CD4-positive, CD25-positive, alpha-beta regulatory T cell (primary cell): ENCODE measurements around the gene ARID1B. TPM values are rescaled to one million over a fixed set of nuclear protein-coding genes. Genes with fewer than 3 reads are reported as not detected.

Source experiments
- ATAC-seq, 2 donors: fragments of 150-1000 bp; cut with Tn5 transposase; one replicate each; pipeline ENCODE4 v1.10.0; 2021; ENCODE audit warnings: low read depth in 2 of 2, moderate number of reproducible peaks in 2 of 2, moderate library complexity in 1 of 2
- DNase-seq, 3 donors: peaks; one replicate each; pipeline versions ENCODE4 v3.0.0 to v3.0.0-alpha.2; 2012 to 2022; ENCODE audit warnings: mixed read lengths in 1 of 3
- H3K27ac ChIP-seq: one replicate; pipeline ENCODE4 v1.7.0; 2013; ENCODE audit warnings: mild to moderate bottlenecking, low read length; ENCODE audit not compliant: insufficient read depth, poor library complexity, severe bottlenecking
- H3K27me3 ChIP-seq: one replicate; pipeline ENCODE4 v1.7.0; 2013; ENCODE audit warnings: low read length; ENCODE audit not compliant: control insufficient read depth, insufficient read depth
- H3K36me3 ChIP-seq: one replicate; pipeline ENCODE4 v1.7.0; 2013; ENCODE audit warnings: mild to moderate bottlenecking, low read length, moderate library complexity; ENCODE audit not compliant: control insufficient read depth, insufficient read depth
- H3K4me1 ChIP-seq: 2 replicates; pipeline ENCODE4 v1.7.0; 2013; ENCODE audit warnings: mild to moderate bottlenecking, low read length; ENCODE audit not compliant: insufficient read depth, control insufficient read depth, poor library complexity, severe bottlenecking
- H3K4me3 ChIP-seq: one replicate; pipeline ENCODE4 v1.7.0; 2013; ENCODE audit warnings: low read depth, mild to moderate bottlenecking, low read length, moderate library complexity
- H3K9me3 ChIP-seq, 2 experiments: 1 replicate in 1 of 2; 2 replicates in 1 of 2; pipeline ENCODE4 v1.7.0; 2013; ENCODE audit warnings: low read length in 2 of 2, mild to moderate bottlenecking in 1 of 2, moderate library complexity in 1 of 2; ENCODE audit not compliant: control insufficient read depth in 2 of 2
- H3K27ac Mint-ChIP-seq, 3 donors: one replicate each; pipeline ENCODE4 v1.8.0; 2020 to 2022; ENCODE audit warnings: mild to moderate bottlenecking in 3 of 3, mixed read lengths in 3 of 3, moderate library complexity in 2 of 3
- H3K27me3 Mint-ChIP-seq: one replicate; pipeline ENCODE4 v1.8.0; 2022; ENCODE audit warnings: mild to moderate bottlenecking, mixed read lengths
- H3K36me3 Mint-ChIP-seq: one replicate; pipeline ENCODE4 v1.8.0; 2020; ENCODE audit warnings: mixed read lengths
- H3K4me1 Mint-ChIP-seq, 4 donors: one replicate each; pipeline ENCODE4 v1.8.0; 2020 to 2022; ENCODE audit warnings: mixed read lengths in 4 of 4, mild to moderate bottlenecking in 1 of 4
- H3K4me3 Mint-ChIP-seq, 4 donors: one replicate each; pipeline ENCODE4 v1.8.0; 2020 to 2022; ENCODE audit warnings: mild to moderate bottlenecking in 4 of 4, mixed read lengths in 4 of 4, moderate library complexity in 3 of 4
- H3K9me3 Mint-ChIP-seq, 7 donors: one replicate each; pipeline ENCODE4 v1.8.0; 2020 to 2022; ENCODE audit warnings: mixed read lengths in 7 of 7, mild to moderate bottlenecking in 3 of 7, moderate library complexity in 2 of 7
- polyA plus RNA-seq, 4 donors: library from polyadenylated mRNA; unstranded; fragments of 300-500 nt; fragmentation: Illumina TruSeq; gene quantifications; one replicate each; pipeline ENCODE4 v1.2.3, GENCODE V29; 2021
- total RNA-seq: library from RNA; stranded (reverse); gene quantifications from one replicate; pipeline ENCODE4 v1.2.3, GENCODE V29; 2022

Gene ARID1B
- total and polyA plus RNA-seq, 5 donors from 2014 or later: 9.8 to 186 (median 12.4) TPM

DNA sequence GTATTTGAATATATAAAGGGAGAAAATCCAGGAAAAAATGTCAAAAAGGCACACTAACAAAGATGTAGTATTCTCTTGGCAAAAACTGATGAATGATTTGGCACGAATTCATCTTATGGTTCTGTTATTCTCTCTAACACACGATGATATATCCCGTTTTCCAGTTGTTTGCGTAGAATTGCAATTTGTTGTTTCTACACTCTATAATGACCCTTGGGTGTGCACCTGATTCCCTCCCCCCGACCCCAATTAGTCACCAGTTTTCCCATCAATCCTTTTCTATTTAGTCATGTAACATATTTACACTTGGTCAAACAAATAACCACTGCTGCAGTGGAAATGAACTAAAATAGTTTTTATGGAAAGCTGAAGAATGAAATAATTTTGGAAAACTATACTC, 1.5 kb upstream of the ARID1B start:
- H3K27ac ChIP-seq: peak overlapping the region; percentile 84
- no peaks in the 10 kb centered on the region for H3K27me3 ChIP-seq
- H3K27ac Mint-ChIP-seq: no peak overlapping the region
- ATAC-seq: no peak
- H3K36me3 ChIP-seq: no peaks in the 10 kb centered on the region
- H3K27me3 Mint-ChIP-seq: peaks cover 7% of the 10 kb centered on the region
- peak overlapping the region in 2 of 4 donors; percentile 67 to 94 for H3K4me3 Mint-ChIP-seq
- DNase-seq: no peak
- H3K9me3 ChIP-seq: no peaks in the 10 kb centered on the region
- no peaks in the 10 kb centered on the region for H3K36me3 Mint-ChIP-seq
- H3K4me3 ChIP-seq: no peak overlapping the region
- peaks cover 15% of the 10 kb centered on the region for H3K4me1 ChIP-seq
- peaks cover 0 to 22% (median 12%) of the 10 kb centered on the region in 4 donors for H3K4me1 Mint-ChIP-seq
- no peaks in the 10 kb centered on the region for H3K9me3 Mint-ChIP-seq

DNA sequence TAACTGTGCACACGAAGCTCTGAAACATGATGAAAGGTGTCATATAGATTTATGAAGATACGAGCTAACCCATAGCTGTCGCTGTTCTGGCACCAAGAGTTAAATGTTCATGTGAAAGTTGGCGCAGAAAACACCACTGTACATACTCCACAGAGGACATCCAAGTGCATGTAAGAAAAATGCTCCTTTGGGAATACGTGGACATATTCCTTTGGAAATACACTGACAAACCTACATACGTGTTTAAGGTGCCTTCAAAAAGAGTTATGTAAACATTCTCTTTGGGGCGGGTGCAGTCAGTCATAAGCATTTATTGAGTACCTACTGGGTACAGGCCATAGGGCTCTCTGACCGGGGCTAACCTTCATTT, 723 bp upstream of the ARID1B start:
- H3K27ac ChIP-seq: peak overlapping the region; percentile 84
- peaks cover 18% of the 10 kb centered on the region for H3K4me1 ChIP-seq
- Mint-ChIP-seq H3K4me3 (peak overlapping the region; percentile 90 to 100 (median 92)), H3K27ac (peak overlapping the region; percentile 95 to 97 (median 97)), H3K27me3 (peaks cover 7% of the 10 kb centered on the region), H3K4me1 (peaks cover 4 to 29% (median 17%) of the 10 kb centered on the region in 4 donors), H3K36me3 (no peaks in the 10 kb centered on the region), H3K9me3 (no peaks in the 10 kb centered on the region)
- no peak for ATAC-seq
- H3K4me3 ChIP-seq: peak overlapping the region; percentile 96
- H3K27me3 ChIP-seq: no peaks in the 10 kb centered on the region
- no peaks in the 10 kb centered on the region for H3K9me3 ChIP-seq
- no peaks in the 10 kb centered on the region for H3K36me3 ChIP-seq
- DNase-seq: peak in 2 of 3 donors; percentile 45 to 77

DNA sequence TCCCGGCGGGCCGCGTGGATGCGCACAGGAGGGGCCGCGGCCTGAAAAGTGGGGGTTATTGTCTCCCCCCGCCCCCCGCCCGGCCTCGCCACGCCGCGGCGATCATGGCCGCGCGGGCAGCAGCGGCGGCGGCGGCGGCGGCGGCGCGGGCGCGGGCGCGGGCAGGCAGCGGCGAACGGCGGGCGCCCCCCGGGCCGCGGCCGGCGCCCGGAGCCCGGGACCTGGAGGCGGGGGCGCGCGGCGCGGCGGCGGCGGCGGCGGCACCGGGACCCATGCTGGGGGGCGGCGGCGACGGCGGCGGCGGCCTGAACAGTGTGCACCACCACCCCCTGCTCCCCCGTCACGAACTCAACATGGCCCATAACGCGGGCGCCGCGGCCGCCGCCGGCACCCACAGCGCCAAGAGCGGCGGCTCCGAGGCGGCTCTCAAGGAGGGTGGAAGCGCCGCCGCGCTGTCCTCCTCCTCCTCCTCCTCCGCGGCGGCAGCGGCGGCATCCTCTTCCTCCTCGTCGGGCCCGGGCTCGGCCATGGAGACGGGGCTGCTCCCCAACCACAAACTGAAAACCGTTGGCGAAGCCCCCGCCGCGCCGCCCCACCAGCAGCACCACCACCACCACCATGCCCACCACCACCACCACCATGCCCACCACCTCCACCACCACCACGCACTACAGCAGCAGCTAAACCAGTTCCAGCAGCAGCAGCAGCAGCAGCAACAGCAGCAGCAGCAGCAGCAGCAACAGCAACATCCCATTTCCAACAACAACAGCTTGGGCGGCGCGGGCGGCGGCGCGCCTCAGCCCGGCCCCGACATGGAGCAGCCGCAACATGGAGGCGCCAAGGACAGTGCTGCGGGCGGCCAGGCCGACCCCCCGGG, 637 bp downstream of the ARID1B start:
- DNase-seq: peak; percentile 56 to 73 (median 73)
- Mint-ChIP-seq H3K4me1 (peaks cover 16 to 39% (median 26%) of the 10 kb centered on the region in 4 donors), H3K9me3 (no peaks in the 10 kb centered on the region), H3K36me3 (no peaks in the 10 kb centered on the region), H3K27me3 (peaks cover 7% of the 10 kb centered on the region), H3K27ac (peak overlapping the region; percentile 95 to 97 (median 95)), H3K4me3 (peak overlapping the region; percentile 92 to 99 (median 96))
- no peaks in the 10 kb centered on the region for H3K27me3 ChIP-seq
- H3K27ac ChIP-seq: peak overlapping the region; percentile 85
- H3K4me3 ChIP-seq: peak overlapping the region; percentile 79
- peak; percentile 53 to 54 for ATAC-seq
- H3K9me3 ChIP-seq: no peaks in the 10 kb centered on the region
- H3K36me3 ChIP-seq: no peaks in the 10 kb centered on the region
- peaks cover 24% of the 10 kb centered on the region for H3K4me1 ChIP-seq

DNA sequence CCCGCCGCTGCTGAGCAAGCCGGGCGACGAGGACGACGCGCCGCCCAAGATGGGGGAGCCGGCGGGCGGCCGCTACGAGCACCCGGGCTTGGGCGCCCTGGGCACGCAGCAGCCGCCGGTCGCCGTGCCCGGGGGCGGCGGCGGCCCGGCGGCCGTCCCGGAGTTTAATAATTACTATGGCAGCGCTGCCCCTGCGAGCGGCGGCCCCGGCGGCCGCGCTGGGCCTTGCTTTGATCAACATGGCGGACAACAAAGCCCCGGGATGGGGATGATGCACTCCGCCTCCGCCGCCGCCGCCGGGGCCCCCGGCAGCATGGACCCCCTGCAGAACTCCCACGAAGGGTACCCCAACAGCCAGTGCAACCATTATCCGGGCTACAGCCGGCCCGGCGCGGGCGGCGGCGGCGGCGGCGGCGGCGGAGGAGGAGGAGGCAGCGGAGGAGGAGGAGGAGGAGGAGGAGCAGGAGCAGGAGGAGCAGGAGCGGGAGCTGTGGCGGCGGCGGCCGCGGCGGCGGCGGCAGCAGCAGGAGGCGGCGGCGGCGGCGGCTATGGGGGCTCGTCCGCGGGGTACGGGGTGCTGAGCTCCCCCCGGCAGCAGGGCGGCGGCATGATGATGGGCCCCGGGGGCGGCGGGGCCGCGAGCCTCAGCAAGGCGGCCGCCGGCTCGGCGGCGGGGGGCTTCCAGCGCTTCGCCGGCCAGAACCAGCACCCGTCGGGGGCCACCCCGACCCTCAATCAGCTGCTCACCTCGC, 1.5 kb downstream of the ARID1B start:
- Histone ChIP-seq H3K27me3 (no peaks in the 10 kb centered on the region), H3K36me3 (no peaks in the 10 kb centered on the region), H3K9me3 (no peaks in the 10 kb centered on the region), H3K4me3 (no peak overlapping the region), H3K4me1 (peaks cover 32% of the 10 kb centered on the region), H3K27ac (peak overlapping the region; percentile 85)
- peaks cover 3% of the 10 kb centered on the region for H3K36me3 Mint-ChIP-seq
- H3K27ac Mint-ChIP-seq: peak overlapping the region in 1 of 3 donors; percentile 38
- ATAC-seq (peak in 1 of 2 donors; percentile 1), DNase-seq (peak; percentile 45 to 51 (median 50))
- H3K4me3 Mint-ChIP-seq: peak overlapping the region; percentile 86 to 93 (median 88)
- no peaks in the 10 kb centered on the region for H3K9me3 Mint-ChIP-seq
- H3K4me1 Mint-ChIP-seq: peaks cover 24 to 47% (median 32%) of the 10 kb centered on the region in 4 donors
- peaks cover 4% of the 10 kb centered on the region for H3K27me3 Mint-ChIP-seq

- H3K9me3 ChIP-seq: no peaks in the 10 kb centered on the region
- DNase-seq: peak; percentile 37 to 61 (median 50)
- peaks cover 4% of the 10 kb centered on the region for H3K27me3 Mint-ChIP-seq
- no peaks in the 10 kb centered on the region for H3K36me3 ChIP-seq
- peak overlapping the region; percentile 72 to 90 (median 90) for H3K27ac Mint-ChIP-seq
- H3K36me3 Mint-ChIP-seq: peaks cover 5% of the 10 kb centered on the region
- peak in 1 of 2 donors; percentile 5 for ATAC-seq
- H3K4me1 ChIP-seq: peaks cover 37% of the 10 kb centered on the region
- H3K27me3 ChIP-seq: no peaks in the 10 kb centered on the region
- H3K4me3 ChIP-seq: peak overlapping the region; percentile 96
- H3K27ac ChIP-seq: peak overlapping the region; percentile 85
- peaks cover 29 to 52% (median 37%) of the 10 kb centered on the region in 4 donors for H3K4me1 Mint-ChIP-seq
- H3K9me3 Mint-ChIP-seq: no peaks in the 10 kb centered on the region
- peak overlapping the region; percentile 90 to 96 (median 94) for H3K4me3 Mint-ChIP-seq
Measured at GRCh38 chr6:156779206-156780094, 2.3 kb downstream of the ARID1B start.

- Histone ChIP-seq H3K9me3 (no peaks in the 10 kb centered on the region), H3K4me1 (peaks cover 44% of the 10 kb centered on the region)
- H3K4me1 Mint-ChIP-seq: peaks cover 29 to 53% (median 41%) of the 10 kb centered on the region in 4 donors
Measured at GRCh38 chr6:156780102-156780641, 3.0 kb downstream of the ARID1B start.

More at GRCh38 chr6:156780102-156780641, 3.0 kb downstream of the ARID1B start:
- H3K36me3 Mint-ChIP-seq: peaks cover 9% of the 10 kb centered on the region
- peak; percentile 49 to 55 for ATAC-seq
- Histone ChIP-seq H3K36me3 (peaks cover 2% of the 10 kb centered on the region), H3K27ac (peak overlapping the region; percentile 85), H3K27me3 (no peaks in the 10 kb centered on the region), H3K4me3 (peak overlapping the region; percentile 96)
- peak overlapping the region; percentile 72 to 90 (median 90) for H3K27ac Mint-ChIP-seq
- no peaks in the 10 kb centered on the region for H3K9me3 Mint-ChIP-seq
- DNase-seq: peak; percentile 54 to 86 (median 76)
- peak overlapping the region; percentile 90 to 96 (median 94) for H3K4me3 Mint-ChIP-seq
- H3K27me3 Mint-ChIP-seq: peaks cover 4% of the 10 kb centered on the region
